Tibial artery (tissue), 4 donors: ENCODE results near the gene RBM47.

Source experiments
- DNase-seq, 2 donors: peaks; one replicate each; pipeline ENCODE4 v3.0.0-alpha.2; 2019
- H3K27ac ChIP-seq, 2 donors: fragments of 200-600 bp; sonication (generic) in 1 of 2; 1 replicate in 1 of 2; 2 replicates in 1 of 2; pipeline ENCODE4 v1.5.1; 2018 to 2019; ENCODE audit warnings: mild to moderate bottlenecking in 1 of 2
- H3K27me3 ChIP-seq, 2 donors: fragments of 200-600 bp; sonication (generic) in 1 of 2; one replicate each; pipeline versions ENCODE4 v1.5.1 to v1.6.0; 2016 to 2019
- H3K36me3 ChIP-seq, 3 donors: fragments of 200-600 bp; sonication (generic) in 2 of 3; one replicate each; pipeline ENCODE4 v1.5.1; 2016 to 2019; ENCODE audit warnings: mild to moderate bottlenecking in 2 of 3
- H3K4me1 ChIP-seq, 4 donors: fragments of 200-600 bp; sonication (generic) in 2 of 4; 1 replicate in 3 of 4; 2 replicates in 1 of 4; pipeline ENCODE4 v1.5.1; 2016 to 2019
- H3K4me3 ChIP-seq, 2 donors: fragments of 200-600 bp; sonication (generic) in 1 of 2; 1 replicate in 1 of 2; 2 replicates in 1 of 2; pipeline ENCODE4 v1.5.1; 2018 to 2019; ENCODE audit warnings: mild to moderate bottlenecking in 2 of 2
- H3K9me3 ChIP-seq, 3 donors: fragments of 200-600 bp; sonication (generic) in 1 of 3; one replicate each; pipeline ENCODE4 v1.5.1; 2016 to 2019
- CTCF ChIP-seq, 2 experiments: fragments of 200-600 bp in 1 of 2; fragments of 450-650 bp in 1 of 2; IDR thresholded peaks; one replicate each; pipeline ENCODE4 v1.5.1; 2017 to 2019; ENCODE audit warnings: antibody characterized with exemption in 2 of 2, mild to moderate bottlenecking in 1 of 2, moderate library complexity in 1 of 2
- intact Hi-C: fragments of 100-400 bp; cut with DNase I; formaldehyde crosslinking; loops from one replicate; pipeline ENCODE4 v1.15.0; 2023; ENCODE audit warnings: low total_unique reads

The RBM47 gene

GRCh38 chr4:40606239-40606767 lies 23.4 kb downstream of the RBM47 start:
- no peaks in the 10 kb centered on the region for H3K4me1 ChIP-seq
- intact Hi-C loops, result no loop called here
- TF ChIP-seq CTCF (IDR thresholded peaks at IDR 0.05), result no peak
- DNase-seq, result no peak
- no peaks in the 10 kb centered on the region for H3K27me3 ChIP-seq
- no peak overlapping the region for H3K4me3 ChIP-seq
- H3K9me3 ChIP-seq, result no peaks in the 10 kb centered on the region
- no peak overlapping the region for H3K27ac ChIP-seq
- no peaks in the 10 kb centered on the region for H3K36me3 ChIP-seq

GRCh38 chr4:40603281-40603680 lies 26.4 kb downstream of the RBM47 start:
- Histone ChIP-seq H3K27ac (no peak overlapping the region), H3K4me3 (no peak overlapping the region), H3K27me3 (no peaks in the 10 kb centered on the region), H3K36me3 (no peaks in the 10 kb centered on the region), H3K4me1 (no peaks in the 10 kb centered on the region), H3K9me3 (no peaks in the 10 kb centered on the region)
- intact Hi-C loops, result no loop called here
- no peak for TF ChIP-seq CTCF (IDR thresholded peaks at IDR 0.05)
- DNase-seq, result no peak

- Histone ChIP-seq H3K27ac (no peak overlapping the region), H3K27me3 (no peaks in the 10 kb centered on the region), H3K9me3 (no peaks in the 10 kb centered on the region), H3K36me3 (no peaks in the 10 kb centered on the region), H3K4me1 (no peaks in the 10 kb centered on the region), H3K4me3 (no peak overlapping the region)
- intact Hi-C loops, result no loop called here
- no peak for TF ChIP-seq CTCF (IDR thresholded peaks at IDR 0.05)
- no peak for DNase-seq
These were observed 28.0 kb downstream of the RBM47 start for GRCh38 chr4:40601641-40602040.

DNA sequence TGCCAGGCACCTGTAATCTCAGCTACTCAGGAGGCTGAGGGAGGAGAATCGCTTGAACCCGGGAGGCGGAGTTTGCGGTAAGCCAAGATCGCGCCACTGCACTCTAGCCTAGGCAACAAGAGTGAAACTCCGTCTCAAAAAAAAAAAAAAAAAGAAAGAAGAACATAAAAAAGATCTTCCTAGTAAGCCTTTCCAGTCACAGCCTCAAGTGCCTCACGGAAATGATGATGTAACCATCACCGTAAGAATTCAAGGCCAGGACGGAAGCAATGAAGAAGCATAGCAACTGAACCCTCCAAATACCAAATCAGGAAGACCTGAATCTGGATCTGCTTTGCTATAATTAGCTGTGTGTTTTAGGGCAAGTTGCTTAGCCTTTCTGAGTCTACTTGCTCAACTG lies 28.8 kb downstream of the RBM47 start:
- no peak for TF ChIP-seq CTCF (IDR thresholded peaks at IDR 0.05)
- intact Hi-C loops, result no loop called here
- no peaks in the 10 kb centered on the region for H3K36me3 ChIP-seq
- peak in 1 of 2 donors; percentile 53 for DNase-seq
- H3K27me3 ChIP-seq, result no peaks in the 10 kb centered on the region
- no peak overlapping the region for H3K4me3 ChIP-seq
- H3K9me3 ChIP-seq, result no peaks in the 10 kb centered on the region
- no peak overlapping the region for H3K27ac ChIP-seq
- H3K4me1 ChIP-seq, result no peaks in the 10 kb centered on the region

- no peaks in the 10 kb centered on the region for H3K9me3 ChIP-seq
- H3K27me3 ChIP-seq, result no peaks in the 10 kb centered on the region
- H3K4me3 ChIP-seq, result no peak overlapping the region
- intact Hi-C loops, result no loop called here
- H3K4me1 ChIP-seq, result no peaks in the 10 kb centered on the region
- H3K27ac ChIP-seq, result no peak overlapping the region
- TF ChIP-seq CTCF (IDR thresholded peaks at IDR 0.05), result no peak
- H3K36me3 ChIP-seq, result no peaks in the 10 kb centered on the region
- no peak for DNase-seq
These were observed 30.2 kb downstream of the RBM47 start for GRCh38 chr4:40599431-40599830.

DNA sequence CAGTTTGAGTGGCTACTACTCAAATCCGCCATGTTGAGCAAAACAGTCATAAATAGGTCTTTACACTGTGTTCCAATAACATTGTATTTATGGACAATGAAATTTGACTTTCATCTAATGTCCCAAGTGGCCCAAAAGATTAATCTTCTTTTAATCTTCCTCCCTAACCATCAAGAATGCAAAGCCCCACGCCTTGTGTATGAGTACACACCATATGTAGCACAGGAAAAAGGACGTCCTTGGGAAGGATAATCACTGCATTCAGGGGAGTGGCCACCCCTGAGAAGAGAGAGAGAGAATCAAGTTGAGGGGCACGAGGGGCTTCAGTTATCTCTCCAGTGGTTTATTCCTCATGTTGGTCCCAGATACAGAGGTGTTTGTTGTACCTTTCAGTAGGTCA lies 33.1 kb downstream of the RBM47 start:
- Histone ChIP-seq H3K27ac (no peak overlapping the region), H3K27me3 (no peaks in the 10 kb centered on the region), H3K36me3 (no peaks in the 10 kb centered on the region), H3K4me1 (no peaks in the 10 kb centered on the region), H3K9me3 (no peaks in the 10 kb centered on the region), H3K4me3 (no peak overlapping the region)
- DNase-seq, result no peak
- TF ChIP-seq CTCF (IDR thresholded peaks at IDR 0.05), result no peak
- intact Hi-C loops, result no loop called here
